Stimulated activated CD8-positive, alpha-beta memory T cell treated with anti-CD3 and anti-CD28 coated beads, Interleukin-7, amount 100 ng/mL, for 24 hours (primary cell): ENCODE results near the gene TRIM37.
"Not testable (repeated sequence)": the region's sequence is repeated elsewhere in the genome, so short reads cannot be mapped to it uniquely, and the experiment has no call there.

Experiments used
- DNase-seq: peaks from one replicate; pipeline ENCODE4 v3.0.0-alpha.2; 2020; ENCODE audit warnings: low read depth

The TRIM37 gene

GRCh38 chr17:58991718-58992331 is 114.9 kb downstream of the TRIM37 start:
- DNase-seq: no peak

GRCh38 chr17:58989629-58990028 is 117.1 kb downstream of the TRIM37 start:
- no peak for DNase-seq

GRCh38 chr17:58985971-58986370 is 120.7 kb downstream of the TRIM37 start:
- no peak for DNase-seq

GRCh38 chr17:58985367-58985766 is 121.3 kb downstream of the TRIM37 start:
- DNase-seq: no peak

GRCh38 chr17:58982626-58983025 is 124.1 kb downstream of the TRIM37 start:
- no peak for DNase-seq

- no peak for DNase-seq
These were observed 125.8 kb downstream of the TRIM37 start for GRCh38 chr17:58980706-58981481.

- no peak for DNase-seq
These were observed 130.1 kb downstream of the TRIM37 start for GRCh38 chr17:58976541-58976940.

- no peak for DNase-seq
These were observed 132.3 kb downstream of the TRIM37 start for GRCh38 chr17:58974354-58974753.

- no peak for DNase-seq
These were observed 135.8 kb downstream of the TRIM37 start for GRCh38 chr17:58970609-58971450.

- DNase-seq: no peak
These were observed 137.1 kb downstream of the TRIM37 start for GRCh38 chr17:58969612-58970011.

- no peak for DNase-seq
These were observed 137.5 kb downstream of the TRIM37 start for GRCh38 chr17:58969156-58969555.

GRCh38 chr17:58968426-58969061 is 138.1 kb downstream of the TRIM37 start:
- no peak for DNase-seq

GRCh38 chr17:58966208-58966607 is 140.5 kb downstream of the TRIM37 start:
- no peak for DNase-seq

- no peak for DNase-seq
These were observed 141.5 kb downstream of the TRIM37 start for GRCh38 chr17:58965221-58965620.

GRCh38 chr17:58960068-58960467 is 146.6 kb downstream of the TRIM37 start:
- no peak for DNase-seq

GRCh38 chr17:58957725-58958073 is 149.0 kb downstream of the TRIM37 start:
- not testable (repeated sequence) for DNase-seq

- DNase-seq: no peak
These were observed 149.5 kb downstream of the TRIM37 start for GRCh38 chr17:58956997-58957724.

GRCh38 chr17:58954358-58954757 is 152.3 kb downstream of the TRIM37 start:
- DNase-seq: not testable (repeated sequence)

- no peak for DNase-seq
These were observed 158.9 kb downstream of the TRIM37 start for GRCh38 chr17:58947824-58948223.

GRCh38 chr17:58947411-58947810 is 159.3 kb downstream of the TRIM37 start:
- DNase-seq: no peak

- DNase-seq: no peak
These were observed 162.5 kb downstream of the TRIM37 start for GRCh38 chr17:58944166-58944565.

- DNase-seq: no peak
These were observed 170.4 kb downstream of the TRIM37 start for GRCh38 chr17:58936295-58936694.
